ENCODE results near the gene CNPY1.

GRCh38 chr7:155457544-155458110 is 88.7 kb downstream of the CNPY1 start:
- no peak for TF ChIP-seq ESRRA (IDR thresholded peaks at IDR 0.05; ENCODE audit: borderline replicate concordance, low read length)
- no peak for TF ChIP-seq CTCF (IDR thresholded peaks at IDR 0.05)
- TF ChIP-seq POLR2AphosphoS2 (conservative IDR thresholded peaks at IDR 0.05; ENCODE audit: low read length), result no peak
- TF ChIP-seq HDAC2 (IDR thresholded peaks at IDR 0.05), result no peak
- TF ChIP-seq, protein P1, sequence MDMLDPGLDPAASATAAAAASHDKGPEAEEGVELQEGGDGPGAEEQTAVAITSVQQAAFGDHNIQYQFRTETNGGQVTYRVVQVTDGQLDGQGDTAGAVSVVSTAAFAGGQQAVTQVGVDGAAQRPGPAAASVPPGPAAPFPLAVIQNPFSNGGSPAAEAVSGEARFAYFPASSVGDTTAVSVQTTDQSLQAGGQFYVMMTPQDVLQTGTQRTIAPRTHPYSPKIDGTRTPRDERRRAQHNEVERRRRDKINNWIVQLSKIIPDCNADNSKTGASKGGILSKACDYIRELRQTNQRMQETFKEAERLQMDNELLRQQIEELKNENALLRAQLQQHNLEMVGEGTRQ (IDR thresholded peaks at IDR 0.05), result no peak
- peak in 1 of 2 experiments; percentile 28; a peak in 2 of 5 replicates for TF ChIP-seq JUN (IDR thresholded peaks at IDR 0.05)
- TF ChIP-seq, protein P2, sequence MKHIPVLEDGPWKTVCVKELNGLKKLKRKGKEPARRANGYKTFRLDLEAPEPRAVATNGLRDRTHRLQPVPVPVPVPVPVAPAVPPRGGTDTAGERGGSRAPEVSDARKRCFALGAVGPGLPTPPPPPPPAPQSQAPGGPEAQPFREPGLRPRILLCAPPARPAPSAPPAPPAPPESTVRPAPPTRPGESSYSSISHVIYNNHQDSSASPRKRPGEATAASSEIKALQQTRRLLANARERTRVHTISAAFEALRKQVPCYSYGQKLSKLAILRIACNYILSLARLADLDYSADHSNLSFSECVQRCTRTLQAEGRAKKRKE (CRISPR knock-in tag; IDR thresholded peaks at IDR 0.05; ENCODE audit: low read depth), result 0 out of 2 replicates have a peak, but pooled peaks have one; percentile 13
- TF ChIP-seq CHD2 (IDR thresholded peaks at IDR 0.05; ENCODE audit: low read length, partially characterized antibody), result no peak
- TF ChIP-seq RAD21 (conservative IDR thresholded peaks at IDR 0.05 in 1 of 2, IDR thresholded peaks at IDR 0.05 in 1 of 2), result no peak
- TF ChIP-seq EP300 (IDR thresholded peaks at IDR 0.05), result no peak
- no peak for TF ChIP-seq SMC3 (IDR thresholded peaks at IDR 0.05)
- no peak for TF ChIP-seq KDM1A (IDR thresholded peaks at IDR 0.05; ENCODE audit: low read depth)
- TF ChIP-seq MYC (IDR thresholded peaks at IDR 0.05; ENCODE audit: borderline replicate concordance, low read length), result no peak
